ENCODE data around the gene MEI4.
A peak's percentile ranks its signal among the peaks of the same experiment; 100 is the strongest.
"Not testable (repeated sequence)": the region's sequence is repeated elsewhere in the genome, so short reads cannot be mapped to it uniquely, and the experiment has no call there.

Gene MEI4

DNA sequence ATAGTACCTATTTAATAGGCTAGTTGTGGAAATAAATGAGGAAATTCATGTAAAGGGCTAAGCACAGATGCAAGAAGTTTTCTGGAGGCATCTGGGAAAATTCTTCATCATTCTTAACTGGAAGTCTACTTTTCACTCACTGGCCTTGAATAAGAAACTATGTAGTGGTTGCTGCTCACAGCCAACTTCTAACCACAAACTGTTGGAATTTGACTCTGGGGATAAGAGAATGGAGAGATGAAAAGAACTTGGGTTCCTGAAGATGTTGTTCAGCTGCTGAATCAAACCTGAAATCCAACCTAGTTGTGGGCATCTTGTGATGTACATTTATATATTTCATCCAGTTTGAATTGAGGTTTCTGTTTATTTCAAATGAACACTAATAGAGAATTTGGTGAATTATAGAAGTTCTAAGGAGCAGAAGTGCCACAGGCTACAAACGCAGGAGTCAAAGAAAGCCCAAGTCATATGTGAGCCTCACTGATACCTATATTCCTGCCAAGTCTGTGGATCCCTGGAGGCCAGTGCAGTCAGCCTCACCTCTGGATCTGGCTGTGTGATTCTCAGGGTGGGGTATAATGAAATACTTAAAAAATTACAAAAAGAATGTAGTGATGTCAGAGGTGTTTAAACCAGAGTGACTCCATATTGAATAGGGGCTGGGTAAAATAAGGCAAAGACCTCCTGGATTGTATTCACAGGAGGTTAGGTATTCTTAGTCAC, 18.7 kb upstream of the MEI4 start:
- Histone ChIP-seq H3K27me3 (ENCODE audit: control insufficient read depth in 5 of 5, insufficient read depth in 4 of 5, low read length in 5 of 5) (no peaks in the 10 kb centered on the region), H3K36me3 (ENCODE audit: control insufficient read depth in 5 of 5, insufficient read depth in 5 of 5, low read length in 5 of 5) (no peaks in the 10 kb centered on the region), H3K27ac (ENCODE audit: low read depth, low read length) (no peak overlapping the region), H3K9ac (ENCODE audit: low read length in 5 of 5) (no peak overlapping the region), H3K4me1 (ENCODE audit: control insufficient read depth in 5 of 5, insufficient read depth in 5 of 5, low read length in 5 of 5) (no peaks in the 10 kb centered on the region), H3K9me3 (ENCODE audit: control insufficient read depth in 5 of 5, low read length in 5 of 5) (no peaks in the 10 kb centered on the region), H3K4me3 (ENCODE audit: low read depth in 1 of 5, low read length in 5 of 5) (no peak overlapping the region)

- Histone ChIP-seq H3K36me3 (ENCODE audit: control insufficient read depth in 5 of 5, insufficient read depth in 5 of 5, low read length in 5 of 5) (no peaks in the 10 kb centered on the region), H3K9ac (ENCODE audit: low read length in 5 of 5) (no peak overlapping the region), H3K9me3 (ENCODE audit: control insufficient read depth in 5 of 5, low read length in 5 of 5) (no peaks in the 10 kb centered on the region), H3K4me1 (ENCODE audit: control insufficient read depth in 5 of 5, insufficient read depth in 5 of 5, low read length in 5 of 5) (no peaks in the 10 kb centered on the region), H3K27me3 (ENCODE audit: control insufficient read depth in 5 of 5, insufficient read depth in 4 of 5, low read length in 5 of 5) (peaks cover 0 to 4% (median 0%) of the 10 kb centered on the region in 5 donors), H3K27ac (ENCODE audit: low read depth, low read length) (no peak overlapping the region), H3K4me3 (ENCODE audit: low read depth in 1 of 5, low read length in 5 of 5) (no peak overlapping the region)
Measured at GRCh38 chr6:77638129-77638830, 14.6 kb upstream of the MEI4 start.

DNA sequence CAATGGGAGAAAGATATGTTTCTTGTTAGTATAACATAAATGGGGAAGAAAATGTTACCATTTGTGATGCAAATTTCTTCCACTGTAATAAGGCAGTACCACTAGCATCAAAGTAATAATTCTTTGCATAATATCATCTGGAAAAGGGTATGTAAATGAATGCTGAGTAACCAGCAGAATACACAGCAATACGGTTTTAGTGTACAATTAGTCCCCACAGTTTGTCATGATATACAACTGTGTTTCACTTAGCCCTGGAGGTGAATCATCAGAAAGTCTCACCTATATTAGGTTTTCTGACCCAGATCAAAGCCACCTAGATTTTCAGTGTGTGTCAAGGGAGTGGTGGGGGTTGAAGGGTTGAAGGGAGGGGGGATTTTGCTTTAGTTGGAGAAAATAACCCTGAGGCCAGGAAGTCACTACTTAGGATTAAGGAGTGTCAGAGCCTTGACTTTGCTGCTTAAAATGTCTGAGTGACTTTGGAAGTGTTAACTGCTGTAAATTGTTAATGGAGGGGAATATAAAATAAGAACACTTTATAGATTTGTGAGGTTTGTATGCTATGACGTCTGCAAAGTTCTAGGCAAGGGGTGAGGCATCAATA, 8.6 kb upstream of the MEI4 start:
- no peak overlapping the region for H3K27ac ChIP-seq (ENCODE audit: low read depth, low read length)
- peaks cover 0 to 4% (median 0%) of the 10 kb centered on the region in 5 donors for H3K27me3 ChIP-seq (ENCODE audit: control insufficient read depth in 5 of 5, insufficient read depth in 4 of 5, low read length in 5 of 5)
- no peak overlapping the region for H3K4me3 ChIP-seq (ENCODE audit: low read depth in 1 of 5, low read length in 5 of 5)
- H3K4me1 ChIP-seq (ENCODE audit: control insufficient read depth in 5 of 5, insufficient read depth in 5 of 5, low read length in 5 of 5) = no peaks in the 10 kb centered on the region
- no peaks in the 10 kb centered on the region for H3K36me3 ChIP-seq (ENCODE audit: control insufficient read depth in 5 of 5, insufficient read depth in 5 of 5, low read length in 5 of 5)
- no peak overlapping the region for H3K9ac ChIP-seq (ENCODE audit: low read length in 5 of 5)
- no peaks in the 10 kb centered on the region for H3K9me3 ChIP-seq (ENCODE audit: control insufficient read depth in 5 of 5, low read length in 5 of 5)

DNA sequence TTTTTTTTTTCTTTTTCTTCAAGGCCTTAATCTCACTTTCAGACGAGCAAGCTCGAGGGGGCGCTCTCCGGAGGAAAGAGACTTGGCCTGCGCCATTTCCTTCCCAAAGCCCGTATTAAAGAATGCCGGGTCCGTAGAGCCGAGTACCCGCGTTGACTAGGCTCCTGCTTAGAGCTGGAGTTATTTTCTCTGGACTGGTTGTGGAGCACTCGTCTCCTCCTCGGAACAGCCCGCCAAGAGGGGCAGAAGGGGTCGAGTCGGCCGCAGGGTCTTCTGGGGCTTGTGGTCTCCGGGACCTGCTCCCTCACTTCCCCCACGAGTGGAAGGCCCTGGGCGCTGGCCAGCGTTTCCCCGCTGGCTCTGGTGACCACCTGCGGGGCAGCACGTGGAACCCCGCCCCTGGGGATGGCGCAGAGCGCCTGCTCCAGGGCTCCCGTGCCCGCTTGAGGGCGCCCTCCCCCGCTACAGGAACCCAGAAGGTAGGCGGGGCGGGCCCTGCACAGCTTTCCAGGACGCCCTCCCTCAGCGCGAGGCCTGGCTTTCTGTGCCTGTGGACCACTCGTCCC, 2.7 kb upstream of the MEI4 start:
- Histone ChIP-seq H3K27ac (ENCODE audit: low read depth, low read length) (no peak overlapping the region), H3K9me3 (ENCODE audit: control insufficient read depth in 5 of 5, low read length in 5 of 5) (peaks cover 0 to 2% (median 0%) of the 10 kb centered on the region in 5 donors), H3K4me3 (ENCODE audit: low read depth in 1 of 5, low read length in 5 of 5) (peak overlapping the region; percentile 47 to 62 (median 54)), H3K27me3 (ENCODE audit: control insufficient read depth in 5 of 5, insufficient read depth in 4 of 5, low read length in 5 of 5) (no peaks in the 10 kb centered on the region), H3K4me1 (ENCODE audit: control insufficient read depth in 5 of 5, insufficient read depth in 5 of 5, low read length in 5 of 5) (peaks cover 0 to 4% (median 0%) of the 10 kb centered on the region in 5 donors), H3K36me3 (ENCODE audit: control insufficient read depth in 5 of 5, insufficient read depth in 5 of 5, low read length in 5 of 5) (no peaks in the 10 kb centered on the region), H3K9ac (ENCODE audit: low read length in 5 of 5) (peak overlapping the region in 1 of 5 donors; percentile 53)

DNA sequence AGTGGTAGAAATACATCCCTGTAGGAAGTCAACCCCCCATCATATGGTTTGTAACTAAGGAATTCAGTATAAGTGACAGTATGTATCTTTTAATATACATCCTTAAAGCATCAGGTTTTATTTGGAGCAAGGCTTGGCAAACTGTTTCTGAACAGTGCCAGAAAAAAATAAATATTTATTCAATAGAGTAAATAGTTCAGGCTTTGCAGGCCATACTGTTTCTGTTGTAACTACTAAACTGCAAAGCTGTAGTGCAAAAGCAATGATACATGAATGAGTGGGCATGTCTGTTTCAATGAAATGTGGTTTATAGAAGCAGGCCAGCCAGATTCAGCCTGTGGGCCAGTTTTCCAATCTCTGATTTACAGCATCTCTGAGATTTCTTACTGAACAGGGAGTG, 977 bp downstream of the MEI4 start:
- H3K4me3 ChIP-seq (ENCODE audit: low read depth in 1 of 5, low read length in 5 of 5) = no peak overlapping the region

GRCh38 chr6:77655035-77655434, 2.2 kb downstream of the MEI4 start:
- H3K9ac ChIP-seq (ENCODE audit: low read length in 5 of 5); H3K36me3 ChIP-seq (ENCODE audit: control insufficient read depth in 5 of 5, insufficient read depth in 5 of 5, low read length in 5 of 5); H3K27me3 ChIP-seq (ENCODE audit: control insufficient read depth in 5 of 5, insufficient read depth in 4 of 5, low read length in 5 of 5); H3K9me3 ChIP-seq (ENCODE audit: control insufficient read depth in 5 of 5, low read length in 5 of 5); H3K27ac ChIP-seq (ENCODE audit: low read depth, low read length); H3K4me3 ChIP-seq (ENCODE audit: low read depth in 1 of 5, low read length in 5 of 5); H3K4me1 ChIP-seq (ENCODE audit: control insufficient read depth in 5 of 5, insufficient read depth in 5 of 5, low read length in 5 of 5): not testable (repeated sequence)

More for the DNA sequence above, 977 bp downstream of the MEI4 start:
- Histone ChIP-seq H3K9me3 (ENCODE audit: control insufficient read depth in 5 of 5, low read length in 5 of 5) (peaks cover 0 to 2% (median 0%) of the 10 kb centered on the region in 5 donors), H3K27me3 (ENCODE audit: control insufficient read depth in 5 of 5, insufficient read depth in 4 of 5, low read length in 5 of 5) (no peaks in the 10 kb centered on the region), H3K36me3 (ENCODE audit: control insufficient read depth in 5 of 5, insufficient read depth in 5 of 5, low read length in 5 of 5) (no peaks in the 10 kb centered on the region), H3K27ac (ENCODE audit: low read depth, low read length) (no peak overlapping the region), H3K4me1 (ENCODE audit: control insufficient read depth in 5 of 5, insufficient read depth in 5 of 5, low read length in 5 of 5) (peaks cover 0 to 4% (median 0%) of the 10 kb centered on the region in 5 donors), H3K9ac (ENCODE audit: low read length in 5 of 5) (no peak overlapping the region)

GRCh38 chr6:77656999-77657764, 4.3 kb downstream of the MEI4 start:
- Histone ChIP-seq H3K9ac (ENCODE audit: low read length in 5 of 5) (no peak overlapping the region), H3K27me3 (ENCODE audit: control insufficient read depth in 5 of 5, insufficient read depth in 4 of 5, low read length in 5 of 5) (no peaks in the 10 kb centered on the region), H3K9me3 (ENCODE audit: control insufficient read depth in 5 of 5, low read length in 5 of 5) (peaks cover 0 to 2% (median 0%) of the 10 kb centered on the region in 5 donors), H3K27ac (ENCODE audit: low read depth, low read length) (no peak overlapping the region), H3K4me3 (ENCODE audit: low read depth in 1 of 5, low read length in 5 of 5) (no peak overlapping the region), H3K36me3 (ENCODE audit: control insufficient read depth in 5 of 5, insufficient read depth in 5 of 5, low read length in 5 of 5) (no peaks in the 10 kb centered on the region), H3K4me1 (ENCODE audit: control insufficient read depth in 5 of 5, insufficient read depth in 5 of 5, low read length in 5 of 5) (no peaks in the 10 kb centered on the region)

GRCh38 chr6:77666340-77666739, 13.5 kb downstream of the MEI4 start:
- H3K27ac ChIP-seq (ENCODE audit: low read depth, low read length) = no peak overlapping the region
- H3K4me3 ChIP-seq (ENCODE audit: low read depth in 1 of 5, low read length in 5 of 5) = no peak overlapping the region
- no peaks in the 10 kb centered on the region for H3K4me1 ChIP-seq (ENCODE audit: control insufficient read depth in 5 of 5, insufficient read depth in 5 of 5, low read length in 5 of 5)
- no peaks in the 10 kb centered on the region for H3K9me3 ChIP-seq (ENCODE audit: control insufficient read depth in 5 of 5, low read length in 5 of 5)
- no peaks in the 10 kb centered on the region for H3K36me3 ChIP-seq (ENCODE audit: control insufficient read depth in 5 of 5, insufficient read depth in 5 of 5, low read length in 5 of 5)
- no peak overlapping the region for H3K9ac ChIP-seq (ENCODE audit: low read length in 5 of 5)
- no peaks in the 10 kb centered on the region for H3K27me3 ChIP-seq (ENCODE audit: control insufficient read depth in 5 of 5, insufficient read depth in 4 of 5, low read length in 5 of 5)

DNA sequence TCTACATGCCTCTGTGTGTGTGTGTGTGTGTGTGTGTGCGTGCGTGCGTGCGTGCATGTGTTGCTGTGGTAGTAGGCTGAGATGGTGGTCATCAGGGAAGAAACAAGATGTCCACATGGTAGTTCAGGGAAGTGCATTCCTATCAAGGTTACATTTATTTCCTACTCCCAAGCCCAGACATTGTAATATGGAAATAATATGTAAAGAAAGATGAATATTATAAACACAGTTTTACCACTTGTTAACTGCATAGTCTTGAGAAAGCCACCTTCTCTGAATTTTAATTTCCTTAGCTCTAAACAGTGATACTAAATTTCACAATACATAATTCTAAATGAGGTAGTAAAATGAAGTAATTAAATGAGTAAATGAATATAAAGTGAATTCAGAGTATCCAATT, 14.0 kb downstream of the MEI4 start:
- no peaks in the 10 kb centered on the region for H3K36me3 ChIP-seq (ENCODE audit: control insufficient read depth in 5 of 5, insufficient read depth in 5 of 5, low read length in 5 of 5)
- H3K9ac ChIP-seq (ENCODE audit: low read length in 5 of 5) = no peak overlapping the region
- H3K27ac ChIP-seq (ENCODE audit: low read depth, low read length) = no peak overlapping the region
- H3K4me1 ChIP-seq (ENCODE audit: control insufficient read depth in 5 of 5, insufficient read depth in 5 of 5, low read length in 5 of 5) = no peaks in the 10 kb centered on the region
- H3K9me3 ChIP-seq (ENCODE audit: control insufficient read depth in 5 of 5, low read length in 5 of 5) = no peaks in the 10 kb centered on the region
- no peak overlapping the region for H3K4me3 ChIP-seq (ENCODE audit: low read depth in 1 of 5, low read length in 5 of 5)
- H3K27me3 ChIP-seq (ENCODE audit: control insufficient read depth in 5 of 5, insufficient read depth in 4 of 5, low read length in 5 of 5) = no peaks in the 10 kb centered on the region

Measured in subcutaneous abdominal adipose tissue (tissue), 5 donors.